DLD1 (cell line): ENCODE measurements around the gene SACS.
"Not testable (repeated sequence)": the region's sequence is repeated elsewhere in the genome, so short reads cannot be mapped to it uniquely, and the experiment has no call there.

ENCODE experiments used
- in situ Hi-C: cut with HindIII; loops from 2 replicates; pipeline ENCODE4 v1.10.0; 2017; ENCODE audit warnings: low sequenced_read_pairs

Gene SACS

DNA sequence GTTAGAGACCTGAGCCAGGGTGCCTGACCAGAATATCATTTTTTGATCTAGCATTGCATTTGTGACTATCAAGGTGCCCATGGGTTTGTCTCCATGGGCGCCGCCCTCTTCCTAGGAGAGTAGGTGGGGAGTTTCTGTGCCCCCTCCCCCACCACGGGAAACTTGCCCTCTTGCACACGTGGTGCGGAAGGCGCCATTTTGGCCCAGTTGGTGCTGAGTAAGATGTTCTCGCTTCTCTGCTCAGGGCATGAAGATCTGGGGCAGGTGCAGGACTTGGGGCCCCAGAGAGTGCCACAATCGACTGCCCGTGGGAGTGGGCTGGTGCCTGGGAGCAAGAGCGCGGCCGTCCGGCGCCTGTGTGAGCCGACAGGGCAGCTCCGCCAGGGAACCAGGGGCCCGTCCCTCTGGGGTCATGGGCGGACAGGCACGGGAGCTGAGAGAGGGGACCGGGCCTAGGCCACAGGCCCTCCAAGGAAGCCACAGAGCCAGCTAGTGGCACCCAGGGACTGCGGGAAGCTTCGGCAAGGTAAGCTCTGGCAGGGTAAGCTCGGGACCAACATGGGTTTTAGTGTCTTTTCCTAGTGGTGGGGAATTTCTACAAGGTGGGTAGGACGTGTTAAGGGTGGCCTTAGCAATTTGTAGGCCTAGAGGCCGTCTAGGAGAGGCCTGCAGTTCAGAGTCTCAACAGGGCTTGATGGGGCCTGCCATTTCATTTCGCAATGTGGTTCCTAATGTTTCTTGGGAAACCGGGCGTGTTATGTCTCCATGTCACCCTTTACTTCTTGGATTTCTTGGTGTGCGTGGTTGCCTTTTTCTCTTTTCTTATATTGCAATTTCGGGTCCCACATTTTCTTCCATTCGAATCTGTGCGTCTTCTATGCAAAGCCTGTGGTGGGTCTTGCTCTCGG lies 14.5 kb downstream of the SACS start:
- in situ Hi-C loops = no loop called here

DNA sequence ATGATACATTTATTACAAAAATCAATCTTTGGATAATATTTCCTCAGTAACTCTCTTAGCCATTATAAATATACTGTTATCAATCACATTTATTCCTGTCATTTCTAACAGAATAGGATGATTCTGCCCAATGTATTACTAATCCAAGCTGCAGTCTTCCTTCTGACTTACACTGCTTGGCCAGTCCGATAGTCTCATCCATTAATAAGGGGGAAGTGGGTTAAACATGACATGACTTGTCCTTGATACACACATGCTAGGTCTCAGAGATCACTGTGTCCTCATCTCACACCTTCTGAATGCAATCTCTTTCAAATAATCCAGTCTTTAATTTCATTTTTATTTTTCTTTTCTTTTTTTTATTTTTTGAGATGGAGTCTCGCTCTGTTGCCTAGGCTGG lies 18.8 kb downstream of the SACS start:
- in situ Hi-C loops = no loop called here

DNA sequence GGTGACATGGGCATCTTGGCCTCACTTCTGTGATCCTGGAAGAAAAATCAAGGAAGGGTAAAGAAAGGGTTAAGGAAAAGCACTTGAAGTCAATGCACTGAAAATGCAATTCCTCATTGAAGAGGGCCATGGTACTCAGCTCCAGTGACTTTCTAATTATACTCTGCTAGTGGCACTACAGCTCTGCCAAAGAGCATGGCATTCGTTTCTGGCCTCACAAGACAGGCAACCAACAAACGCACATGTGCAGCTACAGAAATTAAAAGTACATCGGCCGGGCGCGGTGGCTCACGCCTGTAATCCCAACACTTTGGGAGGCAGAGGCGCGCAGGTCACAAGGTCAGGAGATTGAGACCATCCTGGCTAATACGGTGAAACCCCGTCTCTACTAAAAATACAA lies 21.8 kb downstream of the SACS start:
- in situ Hi-C loops = no loop called here

DNA sequence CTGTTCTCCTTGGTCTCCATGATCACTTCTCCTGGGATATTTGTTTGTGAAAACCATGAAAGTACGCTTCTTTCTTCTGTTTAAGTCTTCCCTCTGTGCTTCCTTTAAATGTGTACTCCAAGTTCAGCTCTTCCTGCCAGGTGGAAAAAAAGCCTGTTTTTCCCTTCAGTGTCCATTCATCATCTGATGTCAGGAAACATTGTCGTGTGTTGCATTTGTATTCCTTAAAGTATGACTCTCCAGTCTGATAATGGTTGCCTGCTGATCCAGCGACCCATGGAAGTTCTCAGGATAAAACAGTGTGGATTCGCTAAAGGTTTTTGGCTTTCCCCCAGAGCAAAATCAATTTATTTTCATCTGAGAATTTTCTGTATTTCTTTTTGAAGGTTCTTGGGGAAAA lies 22.3 kb downstream of the SACS start:
- in situ Hi-C loops = no loop called here

DNA sequence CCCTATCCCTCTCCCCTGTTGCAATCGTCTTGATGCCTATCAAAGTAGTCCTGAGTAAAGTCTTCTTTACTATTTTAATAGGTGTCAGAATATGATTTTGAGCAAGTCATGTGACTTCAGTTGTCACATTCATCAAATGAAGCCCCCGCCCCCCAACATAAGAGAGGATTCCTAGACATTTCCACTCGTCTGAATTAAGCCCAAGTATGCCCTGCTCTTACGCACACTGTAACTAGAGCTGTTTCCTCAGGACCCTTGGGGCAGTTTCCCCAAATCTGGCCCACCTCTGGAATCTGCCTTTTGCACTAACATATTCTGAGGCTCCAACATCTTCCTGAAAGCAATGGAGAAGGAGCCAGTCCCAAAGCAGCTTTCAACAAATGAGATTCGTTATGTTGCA lies 25.5 kb downstream of the SACS start:
- in situ Hi-C loops = no loop called here

DNA sequence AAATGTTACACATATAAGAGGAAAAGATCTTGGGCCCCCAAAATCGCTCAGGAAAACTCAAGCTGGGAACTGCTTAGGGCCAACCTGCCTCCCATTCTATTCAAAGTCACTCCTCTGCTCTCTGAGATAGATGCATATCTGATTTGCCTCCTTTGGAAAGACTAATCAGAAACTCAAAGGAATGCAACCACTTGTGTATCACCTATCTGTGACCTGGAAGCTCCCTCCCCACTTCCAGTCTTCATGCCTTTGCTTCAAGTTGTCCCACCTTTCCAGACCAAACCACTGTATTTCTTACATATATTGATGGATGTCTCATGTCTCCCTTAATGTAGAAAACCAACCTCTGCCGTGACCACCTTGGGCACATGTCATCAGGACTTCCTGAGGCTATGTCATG lies 32.3 kb downstream of the SACS start:
- in situ Hi-C loops = not testable (repeated sequence)

DNA sequence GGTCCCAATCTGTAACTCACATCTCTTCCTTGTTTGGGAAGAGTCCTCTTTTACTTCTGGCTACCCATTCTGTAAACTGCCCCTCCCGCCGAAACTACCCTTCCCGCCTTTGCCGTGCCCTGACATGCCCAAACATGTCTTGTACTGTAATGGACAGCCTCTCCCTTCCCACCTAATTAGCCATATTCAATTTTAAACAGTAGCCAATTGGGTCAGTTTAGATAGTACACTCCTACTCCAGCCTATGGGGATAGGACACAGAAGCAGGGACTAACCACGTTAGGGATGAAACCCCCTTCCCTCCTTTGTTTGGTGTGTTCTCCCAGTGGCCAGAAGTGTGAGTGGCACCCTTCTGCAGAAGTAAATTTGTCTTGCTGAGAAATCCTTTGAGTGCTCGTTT lies 34.2 kb downstream of the SACS start:
- in situ Hi-C loops = no loop called here

DNA sequence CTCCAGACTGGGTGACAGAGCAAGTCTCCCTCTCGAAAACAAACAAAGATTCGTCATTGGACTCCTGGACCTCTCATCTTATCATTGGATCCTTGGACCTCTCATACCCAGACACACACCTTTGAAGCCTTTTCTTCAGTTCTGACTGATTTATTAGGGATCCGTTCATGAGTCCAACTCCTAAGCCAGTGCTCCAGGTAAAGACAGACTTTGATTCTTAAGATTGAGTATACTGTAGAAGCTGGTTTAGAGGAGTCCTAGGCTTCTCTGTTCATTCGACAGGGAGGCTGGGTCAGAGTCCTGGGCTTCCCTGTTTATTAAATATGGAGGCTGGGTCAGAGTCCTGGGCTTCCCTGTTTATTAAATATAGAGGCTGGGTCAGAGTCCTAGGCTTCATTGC lies 38.7 kb downstream of the SACS start:
- in situ Hi-C loops = no loop called here

DNA sequence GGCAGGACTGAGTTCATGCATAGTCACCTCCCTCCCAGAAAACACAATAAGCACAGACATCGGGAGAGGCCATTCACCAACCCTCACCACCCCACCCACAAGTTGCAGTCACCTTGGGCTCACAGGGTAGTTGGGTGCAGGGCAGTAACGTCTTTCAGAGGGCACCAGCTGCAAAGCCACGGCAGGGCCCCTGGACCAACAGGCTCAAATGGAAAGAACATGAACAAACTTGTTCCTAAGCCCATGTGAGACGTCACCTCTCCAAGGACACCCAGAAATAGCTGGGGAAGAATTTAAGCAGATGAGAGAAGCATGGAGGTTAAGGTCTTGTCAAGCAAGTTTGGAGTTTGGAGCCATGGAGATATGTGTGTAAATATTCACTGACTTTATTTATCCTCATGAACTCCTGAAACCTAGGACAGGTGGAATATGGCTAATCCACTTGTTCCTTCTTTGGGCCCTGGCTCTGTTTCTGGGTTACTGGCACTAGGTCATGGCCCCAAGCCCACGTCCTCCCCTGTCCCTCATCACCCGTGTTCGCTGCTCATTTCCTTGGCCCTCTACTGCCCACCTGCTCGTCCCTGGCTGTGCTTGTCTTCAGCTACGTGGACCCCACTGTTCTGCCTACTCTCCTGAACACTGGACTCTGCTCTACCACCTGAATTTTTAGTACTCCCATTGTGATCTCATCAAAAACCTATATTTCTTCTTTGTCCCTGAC lies 40.4 kb downstream of the SACS start:
- in situ Hi-C loops = no loop called here

DNA sequence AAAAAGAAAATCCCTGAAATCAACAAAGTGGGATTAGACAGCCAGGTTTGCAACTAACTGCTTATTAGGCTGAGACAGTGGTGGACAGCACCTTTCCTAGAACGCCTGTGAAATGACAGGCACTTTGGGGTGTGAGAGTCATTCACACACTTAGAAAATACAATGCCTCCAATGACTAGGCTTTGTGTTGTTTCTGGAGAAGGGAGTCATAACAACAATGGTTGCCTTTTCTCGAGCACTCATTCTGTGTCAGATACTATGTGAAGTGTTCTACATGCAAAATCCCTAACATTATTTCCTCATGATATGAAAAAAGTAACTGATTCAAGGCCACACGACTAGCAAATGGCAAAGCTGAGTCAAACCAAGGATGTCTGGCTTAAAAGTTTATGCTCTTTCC lies 41.2 kb downstream of the SACS start:
- in situ Hi-C loops = no loop called here

DNA sequence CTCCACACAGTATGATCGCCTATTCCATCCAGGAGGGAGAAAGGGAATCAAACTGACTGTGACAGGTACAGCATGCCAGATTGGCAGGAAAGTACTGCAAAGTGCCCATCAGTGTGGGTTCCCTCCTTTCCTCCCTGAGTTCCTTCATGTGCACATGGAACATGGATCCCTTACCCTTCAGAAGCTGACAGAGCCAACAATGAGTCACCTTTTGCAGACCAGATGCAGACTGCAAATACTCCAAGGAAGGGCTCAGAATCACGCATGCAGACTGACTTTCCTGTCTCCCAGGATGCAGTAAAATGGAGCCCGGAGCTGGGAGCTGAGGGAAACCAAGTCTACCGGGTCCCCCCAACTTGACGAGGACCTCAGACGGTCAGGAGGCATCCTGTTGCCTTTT lies 41.8 kb downstream of the SACS start:
- in situ Hi-C loops = no loop called here

DNA sequence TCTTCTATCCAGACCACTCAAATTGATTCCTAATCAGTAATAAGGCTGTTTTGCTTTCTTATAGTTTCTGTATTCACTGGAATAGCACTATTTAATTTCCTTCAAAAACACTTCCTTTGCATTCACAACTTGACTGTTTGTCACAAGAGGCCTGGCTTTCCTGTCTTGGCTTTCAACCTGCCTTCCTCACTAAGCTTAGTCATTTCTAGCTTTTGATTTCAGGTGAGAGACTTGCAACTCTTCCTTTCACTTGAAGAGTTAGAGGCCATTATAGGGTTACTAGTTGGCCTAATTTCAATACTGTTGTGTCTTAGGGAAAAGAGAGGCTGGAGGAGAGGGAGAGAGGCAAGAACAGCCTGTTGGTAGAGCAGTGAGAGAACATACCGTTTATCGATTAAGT lies 47.0 kb downstream of the SACS start:
- in situ Hi-C loops = no loop called here

DNA sequence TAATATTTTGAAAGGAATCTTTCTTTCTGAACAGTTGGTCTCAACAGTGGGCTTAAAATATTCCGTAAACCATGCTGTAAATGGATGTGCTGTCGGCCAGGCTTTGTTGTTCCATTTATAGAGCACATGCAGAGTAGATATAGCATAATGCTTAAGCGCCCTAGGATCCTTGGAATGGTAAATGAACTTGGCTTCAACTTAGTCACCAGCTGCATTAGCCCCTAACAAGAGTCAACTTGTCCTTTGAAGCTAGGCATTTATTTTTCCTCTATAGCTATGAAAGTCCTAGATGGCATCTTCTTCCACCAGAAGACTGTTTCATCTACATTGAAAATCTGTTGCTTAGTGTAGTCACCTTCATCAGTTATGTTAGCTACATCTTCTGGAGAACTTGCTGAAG lies 47.6 kb downstream of the SACS start:
- in situ Hi-C loops = no loop called here

DNA sequence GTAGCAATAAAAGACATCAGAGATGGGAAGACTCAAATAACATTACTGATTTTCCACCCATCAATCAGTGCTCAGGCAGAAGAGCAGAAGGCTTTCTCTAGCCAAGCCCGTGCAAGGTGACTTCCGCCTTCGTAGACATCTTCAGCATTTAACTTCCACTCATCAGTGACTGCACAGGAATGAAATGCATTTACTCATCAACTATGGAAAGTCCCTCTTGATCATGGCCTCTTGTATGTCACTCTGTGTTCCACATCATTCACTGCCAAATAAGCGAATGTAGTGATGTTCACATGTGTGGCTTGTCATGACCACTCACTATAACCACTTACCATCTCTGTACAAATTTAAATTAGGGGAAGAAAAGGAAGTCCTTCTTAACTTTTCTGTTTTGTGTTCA lies 49.4 kb downstream of the SACS start:
- in situ Hi-C loops = no loop called here

DNA sequence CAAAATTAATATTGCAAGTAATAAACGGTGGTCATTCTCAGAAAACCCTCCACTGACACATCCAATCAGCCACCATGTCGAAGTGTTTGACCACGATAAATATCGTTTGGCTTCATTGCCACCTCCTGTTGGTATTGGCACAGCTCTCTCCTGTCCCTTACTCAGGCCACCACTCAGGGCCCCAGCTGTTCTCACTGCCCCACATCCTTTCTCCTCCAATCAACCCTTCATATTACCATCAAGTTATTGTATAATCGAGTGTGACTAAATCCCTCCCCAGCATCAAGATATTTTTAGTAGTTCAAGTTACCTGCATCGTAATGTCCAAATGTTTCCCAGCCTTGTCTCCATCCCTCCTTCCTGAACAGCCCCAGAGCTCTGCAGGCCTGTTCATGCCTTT lies 50.4 kb downstream of the SACS start:
- in situ Hi-C loops = no loop called here

DNA sequence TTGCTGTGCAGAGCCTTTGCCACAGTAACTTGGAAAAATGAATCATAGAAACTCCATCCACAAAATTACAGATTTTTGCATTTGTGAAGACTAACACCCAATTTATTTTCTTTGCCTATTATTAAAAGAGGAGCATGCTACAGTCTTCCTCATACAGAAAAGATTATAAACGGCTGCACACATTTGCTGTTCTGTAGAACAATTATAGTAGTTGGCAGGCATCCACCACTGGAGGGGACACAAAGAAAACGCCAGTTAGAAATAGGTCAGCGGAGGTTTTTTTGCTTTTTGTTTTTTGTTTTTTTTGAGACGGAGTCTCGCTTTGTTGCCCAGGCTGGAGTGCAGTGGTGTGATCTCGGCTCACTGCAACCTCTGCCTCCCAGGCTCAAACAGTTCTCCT lies 51.6 kb downstream of the SACS start:
- in situ Hi-C loops = no loop called here

DNA sequence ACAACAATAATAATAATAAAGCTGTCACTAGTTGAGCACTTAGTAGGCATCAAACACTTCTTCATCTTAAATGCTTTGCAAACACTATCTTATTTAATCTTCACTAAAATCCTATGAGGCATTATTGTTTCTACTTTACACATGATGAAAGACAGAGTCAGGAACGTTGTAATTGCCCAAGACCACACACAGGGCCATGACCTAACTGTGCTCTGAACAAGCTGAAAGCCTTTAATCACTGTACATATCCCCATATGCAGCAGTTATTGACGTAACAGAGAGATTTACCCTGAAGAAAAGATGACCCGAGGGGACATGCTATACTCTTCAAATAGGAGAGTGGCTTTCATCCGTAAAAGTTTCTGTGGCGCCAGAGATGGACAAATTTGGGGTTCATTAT lies 53.0 kb downstream of the SACS start:
- in situ Hi-C loops = no loop called here

DNA sequence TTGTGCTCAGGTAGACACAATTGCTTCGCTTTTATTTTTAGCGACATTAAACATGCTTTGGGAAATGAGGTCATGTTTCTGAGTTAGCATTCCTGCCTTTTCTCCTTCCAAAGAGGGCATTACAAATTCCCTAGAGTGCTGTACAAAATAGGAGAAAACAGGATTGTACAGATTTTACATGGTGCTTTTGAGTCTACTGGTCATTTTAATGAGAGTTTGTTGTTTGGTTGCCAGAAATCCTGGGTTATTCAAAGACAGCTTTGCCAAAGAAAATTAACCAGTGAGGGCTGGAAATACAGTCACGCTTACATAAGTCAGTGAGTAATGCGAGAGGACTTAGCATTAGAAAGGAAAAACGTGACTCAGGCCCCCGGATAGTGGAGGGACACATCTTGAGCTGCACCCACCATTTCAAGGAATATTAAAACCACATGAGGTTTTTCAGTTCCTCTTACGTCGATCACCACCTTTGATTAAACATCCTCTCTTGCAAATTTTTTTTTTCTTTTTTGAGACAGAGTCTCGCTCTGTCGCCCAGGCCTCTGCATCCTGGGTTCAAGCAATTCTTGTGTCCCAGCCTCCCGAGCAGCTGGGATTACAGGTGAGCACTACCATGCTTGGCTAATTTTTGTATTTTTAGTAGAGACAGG lies 55.4 kb downstream of the SACS start:
- in situ Hi-C loops = no loop called here

DNA sequence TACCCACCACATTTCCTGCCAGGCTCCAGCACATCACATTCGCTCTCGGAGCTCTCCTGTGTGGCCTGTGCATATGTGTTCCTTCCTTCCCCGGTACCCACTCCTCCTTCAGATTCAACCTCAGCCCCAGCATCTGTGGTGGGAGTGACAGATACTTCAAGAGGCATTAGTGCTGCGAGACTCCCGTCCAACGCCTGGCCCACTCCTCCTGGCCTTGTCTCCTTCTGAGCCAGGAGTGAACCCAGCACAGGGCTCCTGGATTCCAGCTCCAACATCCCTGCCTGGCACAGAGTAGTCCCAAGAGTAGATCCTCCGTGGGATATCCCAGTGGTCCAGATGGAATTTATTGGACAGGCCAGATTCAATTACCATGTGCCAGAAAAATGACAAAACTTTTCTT lies 55.9 kb downstream of the SACS start:
- in situ Hi-C loops = no loop called here

DNA sequence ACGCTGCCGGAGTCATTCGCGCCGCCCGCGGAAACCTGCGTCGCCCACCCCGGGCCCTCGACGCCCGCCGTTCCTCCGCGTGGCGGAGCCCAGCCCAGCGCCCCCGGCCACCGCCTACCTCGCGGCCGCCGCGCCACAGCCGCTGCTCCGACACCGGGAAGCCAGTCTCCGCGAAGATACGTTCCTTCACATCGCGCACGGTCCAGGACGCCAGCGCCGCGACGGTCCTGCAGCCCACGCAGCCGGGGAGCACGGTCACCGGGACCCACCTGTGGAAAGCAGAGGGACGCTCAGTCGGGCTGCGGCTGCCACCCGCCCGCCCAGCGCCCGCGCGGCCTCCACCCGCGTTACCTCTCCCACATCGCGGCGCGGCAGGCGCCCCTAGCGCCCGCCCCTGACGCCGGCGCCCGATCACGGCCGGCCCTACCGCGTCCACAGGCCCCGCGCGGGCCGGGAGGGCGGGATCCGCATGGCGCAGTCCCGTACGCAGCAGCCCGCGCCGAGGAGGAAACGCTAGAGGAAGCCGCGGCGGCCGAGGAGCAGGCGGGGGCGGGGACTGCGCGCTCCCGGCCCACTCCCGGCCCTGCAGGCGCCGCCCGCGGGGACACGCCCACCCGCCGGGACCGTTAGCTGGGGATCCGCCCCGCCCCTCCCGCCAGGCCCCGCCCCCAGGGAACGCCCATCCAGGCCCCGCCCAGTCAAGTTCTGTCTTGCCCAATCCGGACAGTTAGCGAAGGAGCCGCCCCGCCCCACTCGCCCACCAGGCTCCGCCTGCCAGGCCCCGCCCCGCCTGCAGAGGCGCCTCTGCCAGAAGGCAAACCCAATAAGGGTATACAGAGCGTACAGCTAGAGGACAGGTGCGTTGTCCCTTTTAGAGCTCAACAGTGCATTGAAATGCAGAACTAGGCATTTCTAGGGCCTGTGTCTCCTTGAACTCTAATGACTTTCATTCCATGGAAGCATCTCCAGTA lies 58.2 kb downstream of the SACS start:
- in situ Hi-C loops = no loop called here
